Measurements from ENCODE around the gene ZNF606. TPM values are rescaled to one million over a fixed set of nuclear protein-coding genes. Genes with fewer than 3 reads are reported as not detected.

ZNF606 gene
- total RNA-seq, 2 donors from 2014 or later = 25.8 to 34.7 TPM

DNA sequence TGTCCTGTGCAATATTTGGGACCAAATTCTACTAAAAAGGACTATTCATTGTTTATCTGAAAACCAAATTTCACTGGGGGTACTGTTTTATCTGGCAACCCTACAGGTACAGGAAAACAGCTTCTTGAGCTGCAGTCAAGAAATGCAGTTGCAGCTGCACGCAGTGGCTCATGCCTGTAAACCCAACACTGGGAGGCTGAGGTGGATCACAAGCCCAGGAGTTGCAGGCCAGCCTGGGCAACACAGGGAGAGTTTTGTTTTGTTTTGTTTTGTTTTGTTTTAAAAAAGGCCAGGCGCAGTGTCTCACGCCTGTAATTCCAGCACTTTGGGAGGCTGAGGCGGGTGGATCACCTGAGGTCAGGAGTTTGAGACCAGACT, 19.7 kb upstream of the ZNF606 start:
- Mint-ChIP-seq H3K27me3 (ENCODE audit: insufficient read depth) (peaks cover 30% of the 10 kb centered on the region), H3K27ac (no peak overlapping the region), H3K9me3 (peaks cover 62% of the 10 kb centered on the region), H3K4me3 (no peak overlapping the region), H3K36me3 (ENCODE audit: low read depth) (no peaks in the 10 kb centered on the region), H3K4me1 (no peaks in the 10 kb centered on the region)
- peaks cover 34% of the 10 kb centered on the region for H3K9me3 ChIP-seq (ENCODE audit: control insufficient read depth, low read length)
- DNase-seq = no peak
- no peaks in the 10 kb centered on the region for H3K27me3 ChIP-seq (ENCODE audit: control insufficient read depth, insufficient read depth, low read length, poor library complexity, severe bottlenecking)
- H3K36me3 ChIP-seq (ENCODE audit: control insufficient read depth, insufficient read depth, low read length) = no peaks in the 10 kb centered on the region
- H3K27ac ChIP-seq (ENCODE audit: low read depth, low read length) = no peak overlapping the region
- no peak for TF ChIP-seq CTCF (conservative IDR thresholded peaks at IDR 0.05)
- H3K9ac ChIP-seq (ENCODE audit: extremely low read depth, low read length, poor library complexity, severe bottlenecking) = no peak overlapping the region
- H3K4me1 ChIP-seq (ENCODE audit: control insufficient read depth, insufficient read depth, low read length) = no peaks in the 10 kb centered on the region
- H3K4me3 ChIP-seq (ENCODE audit: low read length) = no peak overlapping the region
- WGBS, 2 experiments (ENCODE audit: insufficient coverage in 1 of 2, insufficient read length in 1 of 2) = 74 to 86% methylated on average over 4 of the region's 4 CpGs

GRCh38 chr19:58021541-58022282, 19.1 kb upstream of the ZNF606 start:
- no peak overlapping the region for H3K27ac Mint-ChIP-seq
- peaks cover 30% of the 10 kb centered on the region for H3K27me3 Mint-ChIP-seq (ENCODE audit: insufficient read depth)
- H3K36me3 ChIP-seq (ENCODE audit: control insufficient read depth, insufficient read depth, low read length) = no peaks in the 10 kb centered on the region
- peaks cover 40% of the 10 kb centered on the region for H3K9me3 ChIP-seq (ENCODE audit: control insufficient read depth, low read length)
- no peaks in the 10 kb centered on the region for H3K4me1 ChIP-seq (ENCODE audit: control insufficient read depth, insufficient read depth, low read length)
- H3K27ac ChIP-seq (ENCODE audit: low read depth, low read length) = no peak overlapping the region
- no peaks in the 10 kb centered on the region for H3K27me3 ChIP-seq (ENCODE audit: control insufficient read depth, insufficient read depth, low read length, poor library complexity, severe bottlenecking)
- H3K9ac ChIP-seq (ENCODE audit: extremely low read depth, low read length, poor library complexity, severe bottlenecking) = no peak overlapping the region
- TF ChIP-seq CTCF (conservative IDR thresholded peaks at IDR 0.05) = peak; percentile 77
- H3K36me3 Mint-ChIP-seq (ENCODE audit: low read depth) = no peaks in the 10 kb centered on the region
- 71 to 73% methylated on average over 22 to 30 of the region's 30 CpGs for WGBS, 2 experiments (ENCODE audit: insufficient coverage in 1 of 2, insufficient read length in 1 of 2)
- DNase-seq = peak; percentile 85
- H3K4me3 ChIP-seq (ENCODE audit: low read length) = no peak overlapping the region
- no peak overlapping the region for H3K4me3 Mint-ChIP-seq
- H3K4me1 Mint-ChIP-seq = no peaks in the 10 kb centered on the region
- peaks cover 62% of the 10 kb centered on the region for H3K9me3 Mint-ChIP-seq

GRCh38 chr19:58020129-58020528, 17.5 kb upstream of the ZNF606 start:
- DNase-seq = no peak
- H3K4me3 Mint-ChIP-seq = no peak overlapping the region
- H3K4me1 Mint-ChIP-seq = no peaks in the 10 kb centered on the region
- H3K27me3 Mint-ChIP-seq (ENCODE audit: insufficient read depth) = peaks cover 32% of the 10 kb centered on the region
- Histone ChIP-seq H3K9me3 (ENCODE audit: control insufficient read depth, low read length) (peaks cover 45% of the 10 kb centered on the region), H3K4me3 (ENCODE audit: low read length) (no peak overlapping the region), H3K4me1 (ENCODE audit: control insufficient read depth, insufficient read depth, low read length) (no peaks in the 10 kb centered on the region), H3K36me3 (ENCODE audit: control insufficient read depth, insufficient read depth, low read length) (no peaks in the 10 kb centered on the region), H3K27me3 (ENCODE audit: control insufficient read depth, insufficient read depth, low read length, poor library complexity, severe bottlenecking) (no peaks in the 10 kb centered on the region), H3K27ac (ENCODE audit: low read depth, low read length) (no peak overlapping the region), H3K9ac (ENCODE audit: extremely low read depth, low read length, poor library complexity, severe bottlenecking) (no peak overlapping the region)
- peaks cover 62% of the 10 kb centered on the region for H3K9me3 Mint-ChIP-seq
- TF ChIP-seq CTCF (conservative IDR thresholded peaks at IDR 0.05) = no peak
- 69 to 72% methylated on average over 5 to 7 of the region's 7 CpGs for WGBS, 2 experiments (ENCODE audit: insufficient coverage in 1 of 2, insufficient read length in 1 of 2)
- H3K27ac Mint-ChIP-seq = no peak overlapping the region
- peaks cover 5% of the 10 kb centered on the region for H3K36me3 Mint-ChIP-seq (ENCODE audit: low read depth)
